HS-5 (cell line): Measurements from ENCODE around the gene GRWD1.
"Not testable (repeated sequence)": the region's sequence is repeated elsewhere in the genome, so short reads cannot be mapped to it uniquely, and the experiment has no call there.

ENCODE experiments used
- DNase-seq: peaks from one replicate; pipeline ENCODE4 v3.0.0-alpha.2; 2012; ENCODE audit warnings: low read depth

The GRWD1 gene

DNA sequence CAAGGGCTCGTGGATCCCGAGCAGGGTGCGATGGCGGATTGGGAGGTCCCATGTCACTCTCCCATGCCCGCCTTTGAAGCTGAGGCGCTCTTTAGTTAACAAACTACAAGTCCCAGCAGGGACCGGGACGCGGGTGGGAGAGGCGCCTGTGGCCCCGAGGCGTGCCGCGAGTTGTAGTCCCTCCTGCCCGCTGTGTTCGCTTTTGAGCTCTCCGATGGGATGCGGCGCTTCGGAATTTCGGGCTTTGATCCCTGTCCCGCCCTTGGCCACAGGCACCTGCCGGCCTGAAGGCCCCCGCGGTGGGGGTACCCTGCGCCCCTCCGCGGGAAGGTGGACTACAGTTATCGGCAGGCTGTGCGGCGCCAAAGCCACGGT, 34.4 kb downstream of the GRWD1 start:
- no peak for DNase-seq

DNA sequence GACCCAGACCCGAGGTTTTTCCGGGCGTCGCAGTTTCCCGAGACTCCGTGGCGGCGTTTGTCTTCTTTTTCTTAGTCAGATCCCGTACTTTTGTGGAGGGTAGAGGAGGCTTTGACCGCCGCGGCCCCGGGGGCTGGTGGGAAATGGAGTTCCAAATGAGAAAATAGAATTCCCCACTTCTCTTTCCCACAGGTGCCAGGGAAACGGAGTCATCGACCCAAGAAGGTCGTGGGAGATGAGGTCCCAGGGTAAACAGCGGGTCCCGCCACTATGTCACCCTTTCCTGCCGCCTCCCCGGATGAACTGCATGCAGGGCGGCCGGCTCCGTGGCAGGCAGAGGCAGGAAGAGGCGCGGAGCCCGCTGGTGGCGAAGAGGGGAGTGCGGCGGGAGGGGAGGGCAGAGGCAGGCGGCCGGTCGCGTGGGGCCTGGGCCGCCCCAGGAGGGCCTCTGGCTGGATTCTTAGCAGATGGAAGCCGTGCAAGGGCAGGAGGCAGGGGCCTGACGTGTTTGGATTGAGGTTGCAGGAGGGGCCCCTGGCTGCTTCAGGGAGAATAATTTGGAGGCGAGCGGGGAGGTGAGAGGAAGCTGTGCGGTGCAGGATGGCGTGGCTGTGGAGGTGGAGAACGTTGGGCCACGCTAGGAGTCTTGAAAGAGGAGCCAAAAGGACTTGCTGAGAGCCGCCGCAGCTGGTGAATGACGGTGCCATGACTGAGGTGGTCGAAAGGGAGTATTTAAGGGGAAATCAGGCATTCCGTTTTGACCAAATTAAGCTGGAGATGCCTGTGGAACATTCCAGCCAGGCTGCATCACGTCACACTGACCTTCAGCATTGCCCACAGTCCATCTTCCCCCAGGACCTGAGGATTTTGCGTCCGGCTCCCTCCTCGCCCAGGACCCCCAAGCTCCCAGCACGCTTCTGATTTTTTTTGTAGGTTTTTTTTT, 35.0 kb downstream of the GRWD1 start:
- DNase-seq, result no peak

DNA sequence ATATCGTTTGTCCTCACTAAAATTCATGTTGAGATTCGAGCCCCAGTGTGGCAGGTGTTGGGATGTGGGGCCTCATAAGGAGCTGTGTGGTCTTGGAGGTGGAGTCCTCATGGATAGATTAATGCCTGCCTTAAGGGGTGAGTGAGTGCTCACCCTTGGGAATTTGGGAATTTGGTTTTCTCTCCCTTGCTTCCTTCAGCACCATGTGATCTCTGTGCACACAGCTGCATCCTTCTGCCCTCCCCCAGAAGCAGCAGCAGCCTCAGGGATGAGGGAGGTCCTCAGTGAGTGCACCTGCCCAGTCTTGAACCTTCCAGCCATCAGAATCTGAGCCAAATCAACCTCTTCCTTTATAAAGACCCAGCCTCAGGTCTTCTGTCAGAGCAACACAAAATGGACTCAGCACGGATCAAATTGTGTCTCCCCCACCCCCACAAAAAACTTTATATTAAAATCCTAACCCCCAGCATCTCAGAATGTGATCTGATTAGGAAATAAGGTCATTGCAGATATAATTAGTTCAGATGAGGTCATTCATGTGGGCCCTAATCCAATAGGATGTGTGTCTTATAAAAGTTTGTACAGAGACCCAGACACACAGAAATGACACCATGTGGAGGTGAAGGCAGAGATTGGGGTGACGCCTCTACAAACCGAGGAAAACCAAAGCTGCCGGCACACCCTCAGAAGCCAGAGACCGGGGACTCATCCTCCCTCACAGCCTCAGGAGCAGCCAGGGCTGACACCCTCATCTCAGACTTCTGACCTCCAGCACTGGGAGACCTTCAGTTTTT, 36.3 kb downstream of the GRWD1 start:
- DNase-seq, result no peak

GRCh38 chr19:48483301-48483700, 37.5 kb downstream of the GRWD1 start:
- no peak for DNase-seq

DNA sequence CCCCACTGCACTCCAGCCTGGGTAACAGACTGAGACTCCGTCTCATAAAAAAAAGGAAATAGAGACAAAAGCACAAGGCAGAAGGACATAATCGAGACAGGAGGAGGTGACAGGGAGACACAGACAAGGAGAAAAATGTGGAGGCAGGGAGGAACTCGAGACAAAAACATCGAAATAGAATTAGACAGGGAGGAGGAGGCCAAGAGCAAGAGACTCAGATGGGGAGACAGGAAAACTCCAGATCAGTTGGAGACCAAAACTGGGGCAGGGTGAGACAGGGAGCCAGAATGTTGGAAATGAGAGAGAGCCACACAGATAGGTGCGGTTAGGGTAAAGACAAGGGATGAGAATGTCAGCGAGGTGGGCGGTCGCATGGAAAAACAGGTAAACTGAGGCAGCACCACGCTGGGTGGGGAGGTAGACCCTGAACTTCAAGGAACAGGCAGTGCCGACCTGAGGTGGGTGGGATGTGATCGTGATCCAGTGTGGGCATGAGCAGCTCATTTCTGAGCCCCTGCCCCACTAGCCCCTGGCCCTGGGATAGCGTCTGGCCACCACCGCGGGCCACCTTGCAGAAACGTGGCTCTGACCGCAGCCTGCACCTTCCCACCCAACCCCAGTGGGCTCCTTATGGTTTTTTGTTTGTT, 38.6 kb downstream of the GRWD1 start:
- DNase-seq, result no peak

DNA sequence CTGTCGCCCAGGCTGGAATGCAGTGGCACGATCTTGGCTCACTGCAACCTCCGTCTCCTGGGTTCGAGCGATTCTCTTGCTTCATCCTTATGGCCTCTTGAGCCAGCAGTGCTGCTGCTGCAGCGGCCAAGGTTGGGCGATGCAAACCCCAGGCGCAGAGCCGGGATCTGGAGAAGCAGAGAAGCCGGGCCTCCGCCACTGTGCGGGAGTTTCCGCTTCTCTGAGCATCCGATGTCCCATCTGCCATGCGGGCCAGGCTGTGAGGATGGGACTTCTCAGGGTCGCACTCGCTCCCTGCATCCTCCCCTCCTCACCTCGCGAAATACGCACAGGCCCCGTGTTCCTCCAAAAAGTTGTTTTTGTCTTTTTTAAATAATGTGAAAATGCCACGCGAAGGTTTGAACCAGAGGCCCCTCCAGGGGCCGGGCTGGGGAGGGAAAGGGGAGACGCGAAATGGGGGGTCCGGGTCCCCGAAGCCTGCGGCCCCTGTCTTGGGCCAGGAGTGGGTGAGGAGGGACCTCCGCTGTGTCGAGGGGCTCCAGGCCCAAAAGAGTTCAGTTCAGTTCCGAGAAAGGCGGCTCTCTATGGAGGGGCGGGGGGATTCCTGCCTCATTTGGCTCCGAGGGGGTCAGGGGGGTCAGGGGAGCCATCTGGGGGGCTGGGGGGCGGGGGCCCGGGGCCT, 39.3 kb downstream of the GRWD1 start:
- DNase-seq, result no peak

DNA sequence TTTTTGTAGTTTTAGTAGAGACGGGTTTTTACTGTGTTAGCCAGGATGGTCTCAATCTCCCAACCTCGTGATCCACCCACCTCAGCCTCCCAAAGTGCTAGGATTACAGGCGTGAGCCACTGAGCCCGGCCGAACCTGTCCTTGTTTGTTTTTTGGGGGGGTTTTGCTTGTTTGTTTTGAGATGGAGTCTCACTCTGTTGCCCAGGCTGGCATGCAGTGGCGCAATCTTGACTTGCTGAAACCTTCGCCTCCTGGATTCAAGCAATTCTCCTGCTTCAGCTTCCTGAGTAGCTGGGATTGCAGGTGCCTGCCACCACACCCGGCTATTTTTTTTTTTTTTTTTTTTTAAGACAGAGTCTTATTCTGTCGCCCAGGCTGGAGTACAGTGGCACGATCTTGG, 40.9 kb downstream of the GRWD1 start:
- not testable (repeated sequence) for DNase-seq

DNA sequence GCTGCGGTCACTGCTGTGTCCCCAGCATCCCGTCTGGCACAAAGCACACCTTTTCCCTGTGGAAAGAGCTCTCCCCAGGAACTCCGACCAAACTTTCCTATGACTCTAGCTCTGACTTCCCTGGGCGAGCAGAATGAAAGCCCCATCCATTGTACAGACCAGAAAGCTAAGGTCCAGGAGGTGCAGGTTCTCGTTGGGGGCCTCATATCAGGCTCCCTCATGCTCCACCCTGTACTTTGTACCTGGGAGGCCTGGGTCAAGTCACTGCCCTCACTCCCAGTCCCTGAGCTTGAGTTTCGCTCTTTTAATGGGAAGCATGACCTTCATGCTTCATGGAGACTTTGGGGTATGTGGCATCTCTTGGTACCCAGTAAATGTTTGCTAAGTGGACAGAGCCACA, 41.8 kb downstream of the GRWD1 start:
- no peak for DNase-seq

- peak; percentile 81 for DNase-seq
These were observed 42.2 kb downstream of the GRWD1 start for GRCh38 chr19:48487948-48488347.

GRCh38 chr19:48488478-48488877, 42.7 kb downstream of the GRWD1 start:
- DNase-seq, result not testable (repeated sequence)

DNA sequence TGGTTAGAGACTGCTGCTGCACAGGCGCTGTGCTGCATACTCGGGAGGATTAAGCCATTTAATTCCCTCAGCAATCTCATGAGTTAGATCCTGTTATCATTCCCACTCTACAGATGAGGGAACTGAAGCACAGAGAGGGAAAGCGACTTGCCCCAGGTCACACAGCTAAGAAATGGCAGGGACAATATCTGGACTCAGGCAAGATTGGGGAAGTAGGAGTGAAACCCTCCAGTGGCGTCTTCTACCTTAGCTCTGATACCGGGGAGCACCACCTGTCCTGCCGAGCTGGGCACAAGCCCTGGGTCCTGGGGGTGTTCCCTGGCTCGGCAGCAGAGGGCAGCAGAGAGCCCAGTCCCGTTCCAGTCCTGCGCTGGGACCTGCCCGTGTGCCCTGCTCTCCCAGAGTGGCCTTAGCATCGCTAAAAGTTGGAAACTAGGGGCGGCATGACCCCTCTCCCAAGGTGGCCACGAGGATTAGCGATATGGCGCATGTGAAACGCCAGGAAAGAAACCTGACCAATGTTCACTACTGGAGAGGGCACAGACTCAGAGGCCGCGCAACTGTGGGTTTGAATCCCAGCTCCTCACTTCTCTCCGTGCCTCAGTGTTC, 43.9 kb downstream of the GRWD1 start:
- no peak for DNase-seq

DNA sequence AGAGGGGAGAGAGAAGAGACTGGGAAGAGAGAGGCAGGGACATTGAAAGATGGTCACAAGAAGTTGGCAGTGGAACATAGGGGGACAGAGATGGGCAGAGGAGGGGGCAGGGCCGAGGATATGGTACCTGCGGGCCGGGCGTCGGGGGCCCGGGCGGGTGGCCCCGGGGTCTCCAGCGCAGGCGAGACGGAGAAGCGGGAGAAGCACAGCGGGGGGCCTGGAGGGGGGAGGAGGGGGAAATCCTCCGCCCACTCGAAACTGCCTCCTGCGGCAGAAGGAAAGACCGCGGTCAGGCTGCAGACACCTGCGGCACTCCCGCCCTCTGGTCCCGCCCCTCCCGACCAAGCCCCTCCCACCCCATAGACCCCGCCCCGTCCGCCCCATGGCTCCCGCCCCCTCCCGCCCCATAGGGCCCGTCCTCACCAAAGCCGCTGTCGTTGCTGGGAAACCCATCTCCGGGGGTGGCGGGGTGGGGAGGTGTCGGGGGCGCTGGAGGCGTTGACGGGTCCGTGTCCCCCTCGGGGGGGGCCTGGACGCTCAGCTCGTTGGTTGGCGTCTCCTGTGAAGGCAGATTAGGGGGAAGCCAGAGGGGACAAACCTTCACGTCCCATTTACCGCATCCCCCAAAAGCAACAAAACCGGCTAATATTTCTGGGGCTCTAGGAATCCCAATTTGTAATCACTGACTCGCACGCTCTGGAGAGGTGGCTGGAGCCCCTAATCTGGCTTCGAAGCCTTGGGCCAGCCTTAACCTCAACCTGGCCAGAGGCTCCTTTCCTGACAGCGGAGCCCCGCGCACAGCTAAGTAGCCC, 45.4 kb downstream of the GRWD1 start:
- DNase-seq, result no peak

- no peak for DNase-seq
These were observed 46.0 kb downstream of the GRWD1 start for GRCh38 chr19:48491793-48492123.

DNA sequence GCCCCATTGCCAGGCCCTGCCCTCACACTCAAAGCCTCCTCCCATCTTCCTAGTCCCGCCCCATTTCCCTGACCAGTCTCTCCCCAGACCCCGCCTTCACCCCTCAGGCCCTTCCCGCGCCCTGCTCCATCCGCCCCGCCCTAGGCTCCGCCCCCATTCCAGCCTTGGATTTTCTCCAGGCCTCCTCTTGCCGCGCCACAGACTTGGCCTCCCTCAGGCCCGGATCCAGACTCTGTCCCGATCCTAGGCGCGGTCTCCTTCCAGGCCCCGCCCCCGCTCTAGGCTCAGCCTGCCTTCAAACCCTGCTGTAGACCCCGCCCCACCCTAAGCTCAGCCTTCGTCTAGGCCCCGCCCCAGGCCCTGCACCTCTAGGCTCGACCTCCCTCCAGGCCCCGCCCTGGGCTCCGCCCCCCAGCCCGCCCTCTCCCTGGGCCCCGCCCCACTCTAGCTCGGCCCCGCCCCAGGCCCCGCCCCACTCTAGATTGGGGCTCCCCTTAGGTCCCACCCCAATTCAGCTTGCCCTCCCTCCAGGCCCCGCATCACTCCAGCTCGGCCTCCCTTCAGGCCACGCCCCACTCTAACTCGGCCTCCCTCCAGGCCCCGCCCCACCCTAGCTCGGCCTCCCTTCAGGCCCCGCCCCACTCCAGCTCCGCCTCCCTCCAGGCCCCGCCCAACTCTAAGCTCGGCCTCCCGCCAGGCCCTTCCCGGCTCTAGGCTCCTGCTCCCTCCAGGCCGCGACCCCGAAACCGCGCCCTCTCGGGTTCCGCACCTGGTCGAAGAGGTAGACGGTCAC, 47.3 kb downstream of the GRWD1 start:
- DNase-seq, result no peak

- no peak for DNase-seq
These were observed 48.1 kb downstream of the GRWD1 start for GRCh38 chr19:48493718-48494401.

GRCh38 chr19:48495396-48495795, 49.6 kb downstream of the GRWD1 start:
- DNase-seq, result no peak

DNA sequence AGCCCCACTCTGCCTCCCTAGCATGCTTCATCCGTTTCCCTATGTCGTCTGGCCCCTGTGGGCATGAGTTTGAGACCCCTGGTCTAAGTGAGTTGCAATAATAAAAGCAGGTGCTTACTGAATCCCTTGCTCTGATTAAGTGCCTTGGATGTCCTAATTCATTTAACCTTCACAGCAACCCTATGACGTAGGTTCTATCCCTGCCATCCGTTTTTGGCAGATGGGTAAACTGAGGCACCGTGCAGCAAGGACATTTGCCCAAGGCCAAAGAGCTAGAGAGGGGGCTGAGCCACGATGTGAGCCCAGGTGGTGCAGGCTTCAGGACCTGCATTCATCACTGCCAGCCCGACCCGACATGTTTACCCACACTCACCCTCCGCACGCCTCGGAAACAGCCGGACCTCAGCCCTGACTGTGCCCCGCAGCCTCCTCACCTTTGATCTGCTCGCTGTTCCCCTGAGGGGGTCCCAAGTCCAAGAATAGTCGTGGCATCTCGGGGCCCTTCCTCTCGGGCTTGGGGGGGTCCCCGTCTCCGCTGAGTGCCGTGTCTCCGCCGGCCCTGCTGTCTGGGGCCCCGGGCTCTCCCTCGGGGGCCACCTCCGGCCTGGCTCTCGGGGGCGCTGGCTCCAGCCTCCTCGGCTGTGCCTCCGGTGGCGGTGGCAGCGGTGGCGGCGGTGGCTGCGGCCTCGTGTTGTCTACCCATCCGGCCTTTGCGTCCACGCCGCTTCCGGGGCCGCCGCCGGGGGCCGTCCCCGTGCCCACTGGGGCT, 51.4 kb downstream of the GRWD1 start:
- no peak for DNase-seq

DNA sequence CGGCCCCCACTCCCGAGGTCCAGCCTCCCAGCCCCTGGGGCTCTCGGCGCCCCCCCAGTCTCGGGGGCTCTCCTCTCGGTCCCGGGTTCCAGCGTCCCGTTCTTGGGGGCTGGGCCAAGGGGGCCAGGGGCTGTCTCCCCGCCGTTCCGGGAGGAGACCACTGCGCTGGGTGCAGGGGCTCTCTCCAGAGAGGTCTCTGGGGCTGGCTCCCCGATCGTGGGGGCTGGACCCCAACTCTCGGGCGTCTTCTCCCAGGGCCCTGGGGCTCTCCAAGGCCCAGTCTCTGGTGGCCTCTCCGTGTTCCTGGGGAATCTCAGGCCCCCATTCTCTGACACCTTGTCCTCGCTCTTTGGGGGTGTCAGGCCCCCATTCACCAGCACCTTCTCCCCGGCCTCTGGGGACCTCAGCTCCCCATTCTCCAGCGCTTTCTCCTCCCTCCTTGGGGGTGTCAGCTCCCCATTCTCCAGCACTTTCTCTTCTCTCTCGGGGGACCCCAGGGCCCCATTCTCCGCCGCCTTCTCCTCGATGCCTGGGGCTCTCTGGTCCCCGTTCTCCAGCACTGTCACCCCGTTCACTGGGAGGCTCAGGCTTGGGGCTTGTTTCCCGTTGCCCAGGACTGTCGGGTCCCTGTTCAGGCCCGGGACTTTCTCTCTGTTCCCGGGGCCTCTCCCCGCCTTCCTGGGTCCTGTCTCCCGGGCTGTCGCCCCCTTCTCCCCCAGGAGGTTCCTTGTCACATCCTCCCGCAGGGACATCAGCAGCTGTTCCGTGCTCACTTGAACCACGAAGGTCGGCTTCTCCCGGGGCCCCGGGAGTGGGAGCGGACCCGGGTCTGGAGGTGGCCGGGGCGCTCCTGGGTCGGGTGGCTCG, 52.2 kb downstream of the GRWD1 start:
- no peak for DNase-seq
